ENCODE measurements around the gene UNC93A.

GRCh38 chr6:167341038-167341583 lies 50.0 kb downstream of the UNC93A start:
- no peak for TF ChIP-seq CTCF (conservative IDR thresholded peaks at IDR 0.05; ENCODE audit: low read depth, low read length)
- TF ChIP-seq EZH2 (IDR thresholded peaks at IDR 0.05; ENCODE audit: borderline replicate concordance, low read depth, low read length, poor library complexity, severe bottlenecking): no peak

Measured in A673 (cell line).